GM21515 (cell line): ENCODE results near the gene MEF2D.
A peak's percentile ranks its signal among the peaks of the same experiment; 100 is the strongest.

Experiments used
- ATAC-seq: cut with Tn5 transposase; IDR thresholded peaks from one replicate; pipeline ENCODE4 v1.9.1; 2021; ENCODE audit not compliant: unreplicated experiment

The MEF2D gene

DNA sequence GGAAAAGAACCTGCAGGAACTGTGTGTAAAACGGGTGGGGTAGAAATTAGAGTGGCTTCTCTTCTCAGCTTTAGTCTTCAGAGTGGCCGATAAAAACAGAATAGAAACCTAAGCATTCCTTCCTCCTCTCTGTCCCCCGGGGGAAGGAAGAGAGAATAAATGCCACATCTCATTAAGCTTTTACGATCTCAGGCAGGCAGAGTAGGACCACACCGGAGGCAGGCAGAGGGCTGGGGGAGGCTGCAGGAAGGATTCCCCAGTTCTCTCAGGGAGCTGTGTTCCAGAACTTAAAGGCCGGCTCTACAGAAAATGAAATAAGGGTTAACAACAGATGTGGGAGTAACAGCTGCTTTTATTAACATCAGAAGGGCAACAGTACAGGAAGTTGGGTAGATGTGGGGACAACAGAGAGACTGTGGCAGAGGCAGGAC lies 24.5 kb upstream of the MEF2D start:
- ATAC-seq = no peak

DNA sequence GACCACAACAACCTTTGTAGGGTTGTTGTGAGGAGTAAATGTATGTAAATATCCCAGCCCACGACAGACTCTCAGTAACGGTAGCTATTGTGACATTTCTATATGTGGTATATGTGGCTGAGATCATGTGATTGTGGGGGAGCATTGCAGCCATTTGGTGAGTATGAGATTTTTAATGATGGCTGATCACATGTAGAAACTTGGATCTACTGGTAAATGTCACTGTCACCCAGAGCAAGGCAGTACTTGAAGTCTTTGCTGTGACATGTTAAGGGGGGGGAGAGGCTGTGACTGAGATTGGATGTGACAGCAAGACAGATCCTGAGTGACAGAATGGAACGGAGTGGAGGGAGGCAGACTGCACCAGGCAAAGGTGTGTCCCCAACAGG lies 23.9 kb upstream of the MEF2D start:
- ATAC-seq = no peak

DNA sequence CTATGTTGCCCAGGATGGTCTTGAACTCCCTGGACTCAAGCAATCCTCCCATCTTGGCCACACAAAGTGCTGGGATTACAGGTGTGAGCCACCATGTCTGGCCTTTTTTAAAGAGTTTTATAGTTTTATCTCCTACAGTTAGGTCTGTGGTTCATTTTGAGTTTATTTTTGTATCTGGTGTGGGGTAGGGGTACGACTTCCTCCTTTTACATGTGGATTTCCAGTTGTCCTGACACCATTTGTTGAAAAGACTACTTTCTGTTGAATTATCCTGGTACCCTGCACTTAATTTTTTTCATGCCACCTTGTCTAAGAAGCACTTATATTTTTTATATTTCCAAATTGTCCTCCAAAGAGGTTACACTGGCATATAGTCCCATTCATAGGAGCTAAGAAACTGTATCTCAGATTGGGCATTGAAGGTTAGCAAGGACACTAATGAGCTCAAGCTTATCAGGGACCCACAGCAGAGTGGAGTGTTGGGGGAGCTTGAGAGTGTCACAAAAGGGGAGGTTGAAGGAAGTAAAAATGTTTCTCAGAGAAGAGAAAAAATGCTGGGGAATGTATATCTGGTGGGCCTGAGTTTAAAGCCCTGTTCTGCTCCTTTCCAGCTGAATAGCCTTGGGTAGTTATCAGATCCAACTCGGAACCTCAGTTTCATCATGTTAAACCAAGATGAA lies 23.4 kb upstream of the MEF2D start:
- no peak for ATAC-seq

DNA sequence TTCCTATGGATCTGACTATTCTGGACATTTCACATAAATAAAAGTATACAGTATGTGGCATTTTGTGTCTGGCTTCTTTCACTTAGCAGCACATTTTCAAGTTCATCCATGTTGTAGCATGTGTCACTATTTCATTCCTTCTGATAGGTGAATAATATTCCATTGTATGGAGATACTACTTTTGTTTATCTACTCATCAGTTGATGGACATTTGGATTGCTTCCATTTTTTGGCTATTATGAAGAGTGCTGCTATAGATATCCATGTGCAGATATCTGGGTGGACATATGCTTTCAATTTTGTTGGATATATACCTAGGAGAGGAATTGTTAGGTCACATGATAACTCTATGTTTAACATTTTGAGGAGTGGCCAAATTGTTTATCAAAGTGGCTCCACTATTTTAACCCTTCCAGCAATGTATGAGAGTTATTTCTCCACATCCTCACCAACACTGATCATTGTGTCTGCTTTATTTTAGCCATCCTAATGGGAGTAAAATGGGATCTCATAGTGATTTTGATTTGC lies 21.9 kb upstream of the MEF2D start:
- no peak for ATAC-seq

DNA sequence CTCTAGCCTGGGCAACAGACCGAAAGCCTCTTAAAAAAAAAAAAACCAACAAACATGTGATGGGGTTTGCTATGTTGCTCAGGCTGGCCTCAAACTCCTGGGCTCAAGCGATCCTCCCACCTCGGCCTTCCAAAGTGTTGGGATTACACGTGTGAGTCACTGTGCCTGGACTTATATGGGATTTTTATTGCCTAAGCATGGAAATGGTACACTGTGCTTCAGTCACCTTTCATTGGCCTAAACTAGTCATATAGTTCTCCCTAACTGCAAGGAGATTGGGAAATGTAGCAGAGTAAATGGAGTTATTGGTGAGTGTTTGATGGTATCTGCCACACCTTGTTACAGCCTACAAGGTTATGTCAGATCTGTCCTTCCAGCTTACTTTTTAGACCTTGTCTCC lies 17.2 kb upstream of the MEF2D start:
- ATAC-seq = no peak

DNA sequence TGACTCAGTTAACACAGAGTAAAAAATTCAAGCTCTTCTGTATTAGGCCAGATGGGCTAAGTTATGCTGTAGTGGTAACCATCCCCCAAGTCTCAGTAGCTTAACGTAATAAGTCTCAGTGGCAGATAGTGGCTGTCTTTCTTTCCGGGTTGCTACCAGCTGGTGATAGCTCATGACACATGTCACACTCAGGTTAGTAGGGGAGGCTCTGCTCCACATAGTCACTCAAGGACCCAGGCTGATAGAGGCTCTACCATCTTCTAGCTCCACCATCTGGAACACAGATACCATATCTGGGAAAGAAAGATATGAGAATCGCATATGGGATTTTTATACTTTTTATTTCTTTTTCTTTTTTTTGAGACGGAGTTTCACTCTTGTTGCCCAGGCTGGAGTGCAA lies 16.2 kb upstream of the MEF2D start:
- ATAC-seq = no peak

DNA sequence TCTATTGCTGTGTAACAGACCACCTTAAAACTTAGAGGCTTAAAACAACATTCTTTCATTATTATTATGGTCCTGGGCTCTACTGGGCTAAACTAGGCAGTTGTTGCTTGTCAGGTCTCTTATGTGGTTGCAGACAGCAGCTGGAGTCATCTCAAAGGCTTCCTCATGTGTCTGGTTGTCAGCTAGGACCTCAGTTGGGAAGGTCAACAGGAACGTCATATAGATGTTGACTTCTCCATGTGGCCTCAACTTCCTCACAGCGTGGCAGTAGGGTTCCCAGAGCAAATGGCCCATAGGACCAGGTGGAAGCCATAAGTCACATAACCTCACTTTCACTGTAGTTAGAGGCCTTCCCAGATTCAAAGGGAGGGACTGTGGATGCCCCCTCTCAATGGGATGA lies 15.4 kb upstream of the MEF2D start:
- no peak for ATAC-seq

DNA sequence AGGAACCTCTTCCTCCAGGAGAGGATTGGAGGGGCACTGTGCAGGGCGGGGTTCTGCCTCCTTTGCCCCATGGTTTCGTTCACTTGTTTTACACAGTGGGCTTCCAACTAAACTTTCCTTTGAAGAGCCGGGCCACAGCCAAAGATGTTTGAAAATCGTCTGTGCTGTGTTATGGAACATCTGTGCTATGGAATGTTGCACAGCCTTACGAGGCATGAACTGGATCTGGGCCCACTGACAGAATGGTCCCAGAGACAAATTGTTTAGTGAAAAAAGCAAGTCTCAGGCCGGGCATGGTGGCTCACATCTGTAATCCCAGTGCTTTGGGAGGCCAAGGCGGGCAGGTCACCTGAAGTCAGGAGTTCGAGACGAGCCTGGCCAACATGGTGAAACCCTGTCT lies 12.6 kb upstream of the MEF2D start:
- ATAC-seq = no peak

DNA sequence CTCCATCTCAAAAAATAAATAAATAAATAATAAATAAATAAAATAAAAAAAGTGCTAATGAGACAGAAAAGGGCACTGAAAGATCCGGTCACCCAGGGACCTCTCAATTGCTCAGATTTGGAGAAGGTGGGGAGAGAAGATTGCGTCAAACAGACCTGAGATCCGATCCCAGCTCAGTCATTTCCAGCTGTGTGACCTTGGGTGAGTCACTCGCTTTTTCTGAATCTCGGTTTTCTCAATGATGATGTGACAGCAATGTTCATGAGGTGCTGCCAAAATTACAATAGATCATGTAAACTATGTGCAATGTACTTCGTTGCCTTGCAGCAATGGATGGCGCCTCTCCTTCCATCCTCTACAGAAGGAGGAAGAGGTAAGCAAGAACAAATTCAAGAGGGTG lies 11.1 kb upstream of the MEF2D start:
- no peak for ATAC-seq

DNA sequence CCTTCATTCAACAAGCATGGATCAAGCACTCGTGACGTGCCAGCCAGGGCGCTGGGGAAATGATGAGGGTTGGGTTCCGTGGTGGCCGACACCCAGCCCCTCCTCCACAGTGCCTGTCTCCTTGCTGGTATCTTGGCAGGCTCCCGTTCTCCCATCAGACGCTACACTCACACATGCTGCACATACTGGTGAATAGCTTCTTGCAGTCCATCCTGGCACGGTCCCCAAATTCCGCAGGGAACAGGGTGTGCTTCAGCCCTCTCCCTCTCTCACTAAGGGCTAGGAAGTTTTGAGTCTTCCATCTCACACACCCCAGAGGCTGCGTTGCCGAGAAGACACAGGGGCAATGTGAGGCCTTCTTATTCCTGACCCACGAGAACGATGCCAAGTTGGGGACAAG lies 10.1 kb upstream of the MEF2D start:
- ATAC-seq = no peak

DNA sequence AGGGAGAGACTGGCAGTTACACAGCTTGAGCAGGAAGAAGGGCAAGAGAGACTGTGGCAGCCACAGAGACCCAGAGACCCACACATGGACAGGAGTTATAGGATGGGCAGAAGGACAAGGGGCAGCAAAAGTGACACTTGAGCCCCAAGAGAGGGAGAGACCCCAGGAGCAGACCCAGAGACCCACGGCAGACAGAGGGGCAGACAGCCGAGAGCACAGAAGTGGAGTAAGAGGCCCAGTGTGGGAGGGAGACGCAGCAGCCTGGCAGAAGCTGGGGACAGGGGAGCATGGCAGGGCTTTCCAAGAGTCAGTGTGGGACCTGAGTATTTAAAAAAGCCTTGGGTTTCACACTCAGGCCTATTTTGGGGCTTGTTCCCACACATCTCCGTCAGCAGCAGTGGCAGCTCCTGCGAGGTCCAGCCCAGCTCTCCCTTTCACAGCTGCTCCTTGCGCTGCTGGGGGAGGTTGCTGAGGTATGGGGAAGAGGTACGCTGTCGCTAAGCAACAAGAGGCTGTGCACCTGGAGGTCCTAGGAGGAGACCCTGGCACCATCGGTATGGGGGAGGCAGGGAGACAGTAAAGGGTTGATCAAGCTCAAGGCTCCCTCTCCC lies 9.0 kb upstream of the MEF2D start:
- ATAC-seq = no peak

DNA sequence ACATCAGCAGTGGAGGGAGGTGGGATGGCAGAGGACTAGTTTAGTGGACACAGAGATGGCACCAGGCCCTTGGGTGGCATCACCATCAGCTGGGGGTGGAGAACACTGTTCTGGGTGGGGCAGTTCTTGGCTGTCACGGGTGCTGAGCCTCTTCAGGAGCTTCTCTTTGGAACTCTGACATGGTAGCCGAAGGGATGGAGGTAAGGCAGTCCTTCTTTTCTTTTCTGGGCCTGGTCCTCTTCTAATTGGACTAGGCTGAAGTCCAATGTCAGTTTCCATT lies 8.3 kb upstream of the MEF2D start:
- ATAC-seq = no peak

DNA sequence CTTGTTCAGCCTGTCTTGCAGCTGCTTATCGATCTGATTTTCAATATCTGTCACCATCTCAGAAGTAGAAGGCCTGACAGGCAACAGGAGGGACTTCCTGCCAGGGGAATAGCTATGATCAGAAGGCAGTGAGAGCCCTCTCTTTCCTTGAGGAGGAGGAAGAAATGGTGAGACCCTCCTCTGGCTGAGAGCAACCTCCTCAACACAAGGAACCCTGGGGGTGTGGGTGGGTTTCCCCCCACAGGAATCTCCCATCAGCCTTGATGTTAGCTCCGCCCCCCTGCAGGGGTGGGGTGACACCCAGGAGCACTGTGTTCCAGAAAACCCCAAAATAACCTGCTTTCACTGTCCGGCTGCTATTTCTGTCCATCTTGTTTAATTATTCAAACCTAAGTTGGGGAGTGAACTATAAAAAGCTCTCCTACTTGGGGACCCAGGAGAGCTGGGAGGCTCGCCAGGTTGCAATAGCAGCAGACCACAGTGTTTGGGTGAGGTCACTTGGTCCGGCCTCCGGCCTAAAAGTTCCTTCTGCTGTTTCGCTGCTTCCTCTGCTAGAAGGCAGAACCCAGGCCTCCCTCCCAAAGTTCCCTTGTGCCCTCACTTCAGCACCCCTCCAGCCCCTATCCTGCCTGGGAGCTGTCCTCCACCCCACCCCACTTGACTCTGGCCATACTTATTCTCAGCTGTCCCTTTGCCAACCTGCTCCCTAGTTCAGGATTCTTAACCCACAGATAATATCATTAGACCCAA lies 7.8 kb upstream of the MEF2D start:
- ATAC-seq = no peak

DNA sequence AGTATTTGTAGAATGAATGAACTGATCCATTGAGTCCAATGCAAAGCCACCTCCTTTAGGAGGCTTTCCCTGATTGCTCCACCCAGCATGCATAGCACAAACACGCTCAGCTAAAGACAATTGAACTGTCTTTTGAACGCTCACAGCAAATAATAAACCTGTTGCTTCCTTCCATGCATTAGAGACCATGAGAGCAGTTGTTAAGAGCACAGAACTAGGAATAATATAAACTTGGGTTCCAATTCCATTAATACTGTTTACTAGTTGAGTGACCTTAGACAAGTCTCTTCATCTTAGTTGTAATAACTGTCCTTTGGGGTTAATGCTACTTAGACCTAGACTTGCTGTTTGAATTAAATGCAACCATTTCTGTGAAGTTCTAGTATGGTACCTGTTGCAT lies 5.9 kb upstream of the MEF2D start:
- no peak for ATAC-seq

DNA sequence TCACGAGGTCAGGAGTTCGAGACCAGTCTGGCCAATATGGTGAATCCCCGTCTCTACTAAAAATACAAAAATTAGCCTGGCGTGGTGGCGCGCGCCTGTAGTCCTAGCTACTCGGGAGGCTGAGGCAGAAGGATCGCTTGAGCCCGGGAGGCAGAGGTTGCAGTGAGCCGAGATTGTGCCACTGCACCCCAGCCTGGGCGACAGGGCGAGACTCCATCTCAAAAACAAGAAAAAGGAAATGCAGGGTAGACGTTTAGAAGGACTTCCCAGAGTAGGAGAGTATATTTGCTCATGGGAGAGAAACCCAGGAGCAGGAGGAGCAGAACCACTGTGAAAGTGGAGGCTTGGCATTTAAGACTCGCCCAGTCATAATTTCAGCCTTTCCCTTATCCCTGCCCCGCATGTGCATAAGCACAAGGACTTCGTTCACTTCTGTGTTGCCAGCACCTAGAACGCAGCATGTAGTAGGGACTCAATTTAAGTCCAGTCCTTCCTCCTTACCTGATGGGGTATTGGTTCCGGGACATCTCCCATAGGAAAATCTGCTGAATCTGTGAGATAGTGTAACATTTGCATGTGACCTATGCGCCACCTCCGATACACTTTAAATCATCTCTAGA lies 5.2 kb upstream of the MEF2D start:
- ATAC-seq = no peak

DNA sequence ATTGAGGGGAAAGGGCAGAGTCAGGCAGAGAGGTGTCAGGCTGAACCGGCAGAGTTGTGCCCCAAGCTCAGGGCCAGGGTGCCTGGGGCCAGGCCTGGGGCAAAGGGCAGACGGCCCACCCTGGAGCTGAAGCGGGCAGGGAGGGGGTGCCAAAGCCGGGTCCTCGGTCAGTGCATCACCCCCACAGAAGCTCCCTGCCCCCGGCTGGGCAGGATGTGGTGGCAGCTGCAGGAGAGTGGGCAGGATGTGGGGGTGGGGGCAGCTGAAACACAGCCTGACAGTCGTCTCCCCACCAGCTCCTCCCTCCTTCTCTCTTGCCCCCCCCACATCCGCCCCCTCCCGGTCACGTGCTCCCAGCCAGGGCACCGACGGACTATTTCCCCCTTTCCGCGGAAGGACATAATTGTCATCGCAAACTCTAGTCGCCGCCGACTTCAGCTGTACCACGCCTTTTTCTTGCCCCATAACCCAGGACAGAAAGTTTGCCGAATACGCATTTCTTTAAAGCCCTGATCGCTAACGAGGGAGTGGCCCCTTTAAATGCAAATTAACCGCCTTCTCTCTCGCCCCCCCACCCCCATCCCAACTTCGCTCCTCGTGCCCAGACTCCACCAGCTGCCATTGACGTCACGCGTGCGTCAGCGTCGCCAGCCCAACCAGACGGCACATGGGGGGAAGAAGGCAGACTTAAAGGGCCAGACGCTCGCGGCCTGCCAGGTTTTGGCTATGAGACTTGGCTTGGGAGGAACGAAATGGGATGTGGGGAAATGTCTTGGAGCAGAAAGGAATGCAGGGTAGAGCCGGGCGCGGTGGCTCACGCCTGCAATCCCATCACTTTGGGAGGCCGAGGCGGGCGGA lies 4.5 kb upstream of the MEF2D start:
- peak; percentile 32 for ATAC-seq

DNA sequence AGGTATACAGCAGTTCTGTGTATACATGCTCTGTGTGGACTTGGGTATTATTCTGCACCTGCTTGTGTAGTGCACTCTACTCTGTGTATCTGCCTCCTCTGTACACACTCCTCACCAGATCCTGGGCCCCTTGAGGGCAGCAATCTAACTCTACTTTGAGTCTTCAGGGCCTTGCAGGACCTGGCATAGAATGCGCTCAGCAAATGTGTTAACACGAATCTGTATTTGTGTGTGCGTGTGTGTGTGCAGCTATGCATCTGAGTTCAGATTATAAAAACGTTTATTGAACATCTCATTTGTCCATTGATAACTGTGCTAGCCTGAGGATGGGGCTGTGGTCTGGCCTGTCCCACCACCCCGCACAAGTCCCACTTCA lies 3.9 kb upstream of the MEF2D start:
- no peak for ATAC-seq

DNA sequence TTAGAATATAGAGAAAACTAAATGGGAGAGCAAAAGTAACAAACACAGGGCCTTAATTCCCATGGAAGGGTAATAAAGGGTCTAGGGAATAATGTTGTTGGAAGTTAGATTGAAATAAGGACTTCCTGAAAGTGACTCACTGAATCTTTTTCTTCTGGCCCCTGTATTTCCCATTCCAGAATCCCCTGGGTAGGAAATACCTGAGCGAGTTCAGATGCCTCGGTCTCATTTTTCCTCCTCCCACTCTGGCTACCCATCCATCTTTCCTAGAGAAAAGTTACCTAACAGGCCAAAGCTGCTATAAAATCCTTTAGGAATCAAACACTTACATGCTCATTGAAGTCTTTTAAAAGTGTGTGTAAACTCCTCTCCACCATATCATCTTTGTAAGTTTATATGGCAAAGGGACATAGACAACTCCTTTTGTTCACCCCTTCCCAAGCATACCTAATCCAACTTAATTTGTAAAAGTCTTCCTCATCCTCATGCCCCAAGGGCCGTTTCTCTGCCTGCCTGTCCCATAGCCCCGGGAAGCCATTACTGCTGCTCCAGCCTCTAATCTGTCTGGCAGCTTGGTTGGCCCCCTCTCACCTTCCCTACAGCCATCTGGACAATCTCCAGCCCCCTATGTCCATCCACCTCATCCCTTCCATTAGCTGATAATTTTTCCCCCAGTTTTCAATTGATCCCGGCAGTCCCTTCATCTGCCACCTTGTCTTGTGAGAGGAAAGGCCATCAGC lies 3.3 kb upstream of the MEF2D start:
- ATAC-seq = no peak

DNA sequence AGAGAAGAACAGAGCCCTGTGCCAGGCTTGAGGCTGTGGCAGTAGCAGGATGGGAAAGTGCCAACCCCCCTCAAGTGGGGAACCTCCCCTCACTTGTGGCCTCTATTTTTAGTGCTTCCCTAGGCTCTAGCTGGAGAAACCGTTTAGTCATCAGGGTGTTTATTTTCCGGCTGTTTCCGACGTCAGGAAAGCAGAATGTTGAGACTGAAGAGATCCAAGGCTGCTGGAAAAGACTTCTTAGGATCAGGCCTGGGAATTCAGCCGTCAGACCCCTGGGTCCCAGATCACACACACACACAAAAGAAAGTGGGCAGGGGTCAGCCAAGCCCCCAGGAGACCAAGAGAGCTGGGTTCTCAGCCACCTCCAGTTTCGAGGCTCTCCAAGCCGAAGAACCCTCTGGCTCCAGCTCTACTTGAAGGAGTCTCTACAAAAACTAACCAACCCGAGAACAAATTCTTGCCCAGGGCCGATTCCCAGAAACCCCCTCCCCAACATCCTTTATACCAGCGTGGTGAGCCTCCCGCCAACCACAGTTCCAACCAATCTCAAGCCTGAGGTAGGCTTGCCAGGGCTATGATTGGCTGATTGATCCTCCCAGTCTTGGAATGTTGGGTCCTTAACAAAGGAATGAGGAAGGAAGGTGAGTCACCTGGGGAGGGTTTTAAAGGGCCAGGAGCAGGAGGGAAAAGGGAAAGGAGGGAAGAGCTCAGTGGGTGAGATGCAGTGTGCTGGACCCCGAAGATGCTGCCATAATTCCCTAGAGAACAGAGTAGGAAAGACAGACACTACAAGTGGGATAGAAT lies 2.5 kb upstream of the MEF2D start:
- no peak for ATAC-seq
